SK-N-MC (cell line): ENCODE data around the gene CLIP1.
"Not testable (repeated sequence)": the region's sequence is repeated elsewhere in the genome, so short reads cannot be mapped to it uniquely, and the experiment has no call there.

Experiments used
- DNase-seq: peaks from one replicate; pipeline ENCODE4 v3.0.0-alpha.2; 2011; ENCODE audit warnings: low read depth, low spot score
- H3K27ac ChIP-seq: fragments of 200-600 bp; sonication (generic); 2 replicates; pipeline ENCODE4 v1.5.1; 2016; ENCODE audit warnings: mixed run types
- H3K36me3 ChIP-seq: fragments of 200-600 bp; sonication (generic); 2 replicates; pipeline ENCODE4 v1.6.1; 2017; ENCODE audit warnings: antibody characterized with exemption, low read length, mixed read lengths; ENCODE audit not compliant: insufficient read depth
- H3K4me3 ChIP-seq: fragments of 200-600 bp; sonication (generic); 2 replicates; pipeline ENCODE4 v1.5.1; 2016
- H3K9ac ChIP-seq: fragments of 200-600 bp; sonication (generic); 2 replicates; pipeline ENCODE4 v1.8.0; 2017; ENCODE audit warnings: mixed run types, mixed read lengths; ENCODE audit not compliant: insufficient read length
- H3K9me3 ChIP-seq: fragments of 200-600 bp; sonication (generic); 2 replicates; pipeline ENCODE4 v1.6.1; 2017; ENCODE audit warnings: low read depth, mild to moderate bottlenecking, antibody characterized with exemption, low read length, moderate library complexity, mixed read lengths
- EZH2 ChIP-seq: fragments of 200-600 bp; sonication (generic); IDR thresholded peaks from one replicate; pipeline ENCODE4 v1.6.1; 2017; ENCODE audit warnings: antibody characterized with exemption
- FOXP2 ChIP-seq: optimal IDR thresholded peaks from 2 replicates; pipeline ENCODE3; 2011; ENCODE audit warnings: mild to moderate bottlenecking, moderate library complexity; ENCODE audit not compliant: insufficient read depth; ENCODE audit errors: extremely low read length, control extremely low read depth
- POLR2AphosphoS5 ChIP-seq: IDR thresholded peaks from 2 replicates; pipeline ENCODE4 v1.6.1; 2012; ENCODE audit warnings: mild to moderate bottlenecking, low read depth, low read length, borderline replicate concordance

Gene CLIP1

GRCh38 chr12:122366685-122367475 is 55.6 kb downstream of the CLIP1 start:
- DNase-seq = no peak
- peaks cover 5% of the 10 kb centered on the region; the same call in 1 of the 2 replicates for H3K36me3 ChIP-seq
- H3K9me3 ChIP-seq = no peaks in the 10 kb centered on the region
- TF ChIP-seq POLR2AphosphoS5 = no peak
- no peak for TF ChIP-seq FOXP2
- no peak for TF ChIP-seq EZH2
- H3K9ac ChIP-seq = no peak overlapping the region
- no peak overlapping the region for H3K27ac ChIP-seq
- no peak overlapping the region for H3K4me3 ChIP-seq

- H3K36me3 ChIP-seq = peaks cover 14% of the 10 kb centered on the region; the same call in 1 of the 2 replicates
- H3K4me3 ChIP-seq, H3K9me3 ChIP-seq, H3K27ac ChIP-seq, DNase-seq, H3K9ac ChIP-seq: not testable (repeated sequence)
These were observed 57.2 kb downstream of the CLIP1 start for GRCh38 chr12:122365226-122365625.

DNA sequence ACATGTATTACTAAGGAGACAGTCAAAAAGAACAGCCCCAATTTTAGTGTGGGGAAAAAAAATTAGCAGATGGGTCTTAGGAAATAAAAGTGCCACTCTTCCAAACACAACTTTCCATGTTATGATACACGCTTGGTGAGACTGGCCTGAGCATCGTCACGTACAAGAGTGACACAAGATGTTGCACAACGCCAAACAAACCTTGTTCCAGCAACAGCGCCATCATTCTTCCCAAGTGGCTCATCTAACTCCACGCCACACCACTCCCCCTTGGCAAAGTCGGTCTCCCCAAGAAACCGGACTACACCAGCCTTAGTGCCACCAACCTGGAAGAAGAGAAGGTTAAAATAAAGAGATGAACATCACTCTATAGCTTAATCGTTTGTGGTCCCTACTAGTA is 58.7 kb downstream of the CLIP1 start:
- Histone ChIP-seq H3K9me3 (no peaks in the 10 kb centered on the region), H3K4me3 (no peak overlapping the region), H3K27ac (no peak overlapping the region), H3K36me3 (peaks cover 10% of the 10 kb centered on the region; the same call in 1 of the 2 replicates), H3K9ac (no peak overlapping the region)
- TF ChIP-seq FOXP2 = no peak
- TF ChIP-seq POLR2AphosphoS5 = no peak
- TF ChIP-seq EZH2 = no peak
- no peak for DNase-seq

DNA sequence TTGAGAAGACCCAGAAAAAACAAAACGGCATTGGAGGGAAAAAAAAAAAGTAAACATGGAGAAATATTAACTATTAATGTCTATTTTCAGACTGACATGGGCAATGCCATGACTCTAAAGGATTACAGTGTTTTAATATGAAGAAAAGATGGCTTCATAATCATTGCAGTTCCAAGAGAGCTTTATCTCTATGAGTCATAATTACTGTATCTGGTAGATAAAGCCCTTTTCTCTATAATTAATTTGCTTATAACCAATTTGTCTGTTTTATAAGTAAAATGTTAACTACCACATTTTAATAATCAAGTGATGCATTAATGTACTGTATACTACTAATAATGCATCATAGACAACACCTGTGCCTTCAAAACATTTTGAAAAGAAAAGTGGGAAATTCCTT is 59.7 kb downstream of the CLIP1 start:
- no peak overlapping the region for H3K4me3 ChIP-seq
- no peak overlapping the region for H3K27ac ChIP-seq
- peaks cover 10% of the 10 kb centered on the region; the same call in 1 of the 2 replicates for H3K36me3 ChIP-seq
- no peak overlapping the region for H3K9ac ChIP-seq
- no peaks in the 10 kb centered on the region for H3K9me3 ChIP-seq
- no peak for DNase-seq
- TF ChIP-seq POLR2AphosphoS5 = no peak

- DNase-seq, H3K9me3 ChIP-seq: not testable (repeated sequence)
- H3K36me3 ChIP-seq = peaks cover 18% of the 10 kb centered on the region; the same call in 1 of the 2 replicates
These were observed 64.1 kb downstream of the CLIP1 start for GRCh38 chr12:122358403-122358802.

GRCh38 chr12:122357536-122357935 is 64.9 kb downstream of the CLIP1 start:
- not testable (repeated sequence) for DNase-seq, H3K9ac ChIP-seq, H3K9me3 ChIP-seq, H3K27ac ChIP-seq, H3K4me3 ChIP-seq
- peaks cover 19% of the 10 kb centered on the region for H3K36me3 ChIP-seq

More at GRCh38 chr12:122358403-122358802, 64.1 kb downstream of the CLIP1 start:
- H3K27ac ChIP-seq, H3K4me3 ChIP-seq, H3K9ac ChIP-seq: not testable (repeated sequence)

- peaks cover 23% of the 10 kb centered on the region for H3K36me3 ChIP-seq
- H3K27ac ChIP-seq, H3K9ac ChIP-seq, DNase-seq, H3K9me3 ChIP-seq, H3K4me3 ChIP-seq: not testable (repeated sequence)
These were observed 65.5 kb downstream of the CLIP1 start for GRCh38 chr12:122356991-122357390.

DNA sequence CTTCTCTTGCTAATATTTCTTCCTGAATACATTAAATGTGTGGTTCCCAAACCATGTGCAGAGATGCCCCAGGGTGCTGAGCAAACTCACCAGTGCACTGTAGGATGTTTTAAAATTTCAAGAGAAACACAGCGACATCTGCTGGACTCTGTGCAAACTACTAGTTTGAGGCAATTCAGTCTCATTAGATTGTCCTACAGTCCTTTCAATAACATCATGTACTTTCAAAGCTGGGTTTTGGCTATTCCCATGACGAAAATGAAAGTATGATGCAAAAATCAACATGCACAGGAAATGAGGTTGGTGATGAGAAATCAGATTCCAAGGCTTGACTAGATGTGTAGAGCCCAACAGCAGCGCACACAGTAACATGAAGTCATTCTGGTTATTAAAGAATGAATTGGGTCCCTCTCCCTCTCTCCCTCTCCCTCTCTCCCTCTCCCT is 66.3 kb downstream of the CLIP1 start:
- no peak overlapping the region for H3K4me3 ChIP-seq
- H3K36me3 ChIP-seq = peaks cover 23% of the 10 kb centered on the region
- H3K9me3 ChIP-seq = no peaks in the 10 kb centered on the region
- TF ChIP-seq POLR2AphosphoS5 (no peak), EZH2 (no peak), FOXP2 (no peak)
- DNase-seq = peak; percentile 60
- H3K27ac ChIP-seq = no peak overlapping the region
- H3K9ac ChIP-seq = no peak overlapping the region

- Histone ChIP-seq H3K9me3 (no peaks in the 10 kb centered on the region), H3K27ac (no peak overlapping the region), H3K9ac (no peak overlapping the region), H3K36me3 (peaks cover 23% of the 10 kb centered on the region), H3K4me3 (no peak overlapping the region)
- no peak for DNase-seq
- TF ChIP-seq FOXP2 (no peak), EZH2 (no peak), POLR2AphosphoS5 (no peak)
These were observed 66.8 kb downstream of the CLIP1 start for GRCh38 chr12:122355706-122356105.
